GM18909 (cell line): ENCODE data around the gene DYRK4.
"Not testable (repeated sequence)": the region's sequence is repeated elsewhere in the genome, so short reads cannot be mapped to it uniquely, and the experiment has no call there.

Experiments used
- ATAC-seq: cut with Tn5 transposase; IDR thresholded peaks from one replicate; pipeline ENCODE4 v1.9.1; 2021; ENCODE audit warnings: mild to moderate bottlenecking; ENCODE audit not compliant: unreplicated experiment, poor library complexity

DYRK4 gene, protein sequence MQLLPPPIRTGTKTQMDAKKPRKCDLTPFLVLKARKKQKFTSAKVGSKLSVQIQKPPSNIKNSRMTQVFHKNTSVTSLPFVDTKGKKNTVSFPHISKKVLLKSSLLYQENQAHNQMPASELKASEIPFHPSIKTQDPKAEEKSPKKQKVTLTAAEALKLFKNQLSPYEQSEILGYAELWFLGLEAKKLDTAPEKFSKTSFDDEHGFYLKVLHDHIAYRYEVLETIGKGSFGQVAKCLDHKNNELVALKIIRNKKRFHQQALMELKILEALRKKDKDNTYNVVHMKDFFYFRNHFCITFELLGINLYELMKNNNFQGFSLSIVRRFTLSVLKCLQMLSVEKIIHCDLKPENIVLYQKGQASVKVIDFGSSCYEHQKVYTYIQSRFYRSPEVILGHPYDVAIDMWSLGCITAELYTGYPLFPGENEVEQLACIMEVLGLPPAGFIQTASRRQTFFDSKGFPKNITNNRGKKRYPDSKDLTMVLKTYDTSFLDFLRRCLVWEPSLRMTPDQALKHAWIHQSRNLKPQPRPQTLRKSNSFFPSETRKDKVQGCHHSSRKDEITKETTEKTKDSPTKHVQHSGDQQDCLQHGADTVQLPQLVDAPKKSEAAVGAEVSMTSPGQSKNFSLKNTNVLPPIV

DNA sequence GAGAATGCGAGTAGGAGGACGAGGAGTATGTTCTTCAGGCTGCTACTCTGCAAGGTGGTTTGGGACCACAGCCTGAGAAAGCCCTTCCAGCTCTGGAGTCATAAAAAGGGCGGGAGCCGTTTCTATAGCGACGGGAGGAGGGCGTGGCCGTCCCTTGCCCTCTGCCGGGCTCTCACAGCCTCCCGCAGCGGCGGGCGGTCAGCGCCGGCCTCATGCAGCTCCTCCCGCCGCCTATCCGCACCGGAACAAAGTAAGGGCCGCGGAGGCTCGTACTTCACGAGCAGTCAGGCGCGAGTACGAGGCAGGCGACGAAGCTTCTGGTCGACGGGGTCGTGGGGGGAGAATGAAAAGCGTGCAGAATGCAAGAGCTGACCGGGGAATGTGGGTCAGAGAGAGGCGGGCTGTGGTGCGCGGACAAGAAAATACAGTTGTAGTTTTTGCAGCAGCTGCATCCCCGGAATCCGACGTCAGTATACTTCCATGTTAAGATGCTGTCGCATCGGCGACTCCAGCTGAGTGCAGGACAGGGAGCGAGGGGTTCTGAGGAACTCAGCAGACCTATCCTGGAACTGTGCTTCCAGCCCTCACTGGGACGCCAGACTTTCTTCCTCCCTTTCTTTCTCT, at the start of gene DYRK4:
TSS of gene DYRK4 (plus strand) at position 175 of the 624 bp plus-strand sequence. CDS start at position 213, 38 bp downstream.
- no peak for ATAC-seq

DNA sequence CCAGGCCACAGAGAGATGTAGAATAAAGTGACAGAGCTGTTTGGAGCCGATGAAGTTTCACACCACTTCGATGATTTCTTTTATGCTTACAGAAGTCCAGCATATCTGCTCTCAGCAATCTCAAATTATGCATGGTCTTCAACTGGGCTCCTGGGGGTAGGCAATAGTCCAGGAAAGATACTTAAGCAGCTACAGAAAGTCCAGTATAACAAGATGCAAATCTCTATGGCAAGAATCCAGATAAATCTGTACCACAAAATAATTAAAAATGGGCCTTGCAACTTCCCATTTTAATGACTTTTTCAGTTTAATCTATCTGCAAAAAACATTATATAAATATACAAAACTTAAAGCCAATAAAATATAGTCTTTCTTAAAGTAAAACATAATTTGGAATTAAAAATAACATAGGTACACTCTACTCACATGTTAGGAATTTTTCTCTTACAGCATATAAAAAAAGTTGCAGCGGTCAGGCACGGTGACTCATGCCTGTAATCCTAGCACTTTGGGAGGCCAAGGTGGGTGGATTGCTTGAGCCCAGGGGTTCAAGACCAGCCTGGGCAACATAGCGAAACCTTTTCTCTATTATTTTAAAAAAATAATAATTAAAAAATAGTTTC, 43.8 kb upstream of the DYRK4 start:
- ATAC-seq = no peak

DNA sequence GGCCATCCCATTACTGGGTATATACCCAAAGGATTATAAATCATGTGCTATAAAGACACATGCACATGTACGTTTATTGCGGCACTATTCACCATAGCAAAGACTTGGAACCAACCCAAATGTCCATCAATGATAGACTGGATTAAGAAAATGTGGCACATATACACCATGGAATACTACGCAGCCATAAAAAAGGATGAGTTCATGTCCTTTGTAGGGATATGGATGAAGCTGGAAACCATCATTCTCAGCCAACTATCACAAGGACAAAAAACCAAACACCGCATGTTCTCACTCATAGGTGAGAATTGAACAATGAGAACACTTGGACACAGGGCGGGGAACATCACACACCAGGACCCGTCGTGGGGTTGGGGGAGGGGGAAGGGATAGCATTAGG, 38.6 kb upstream of the DYRK4 start:
- ATAC-seq = not testable (repeated sequence)

DNA sequence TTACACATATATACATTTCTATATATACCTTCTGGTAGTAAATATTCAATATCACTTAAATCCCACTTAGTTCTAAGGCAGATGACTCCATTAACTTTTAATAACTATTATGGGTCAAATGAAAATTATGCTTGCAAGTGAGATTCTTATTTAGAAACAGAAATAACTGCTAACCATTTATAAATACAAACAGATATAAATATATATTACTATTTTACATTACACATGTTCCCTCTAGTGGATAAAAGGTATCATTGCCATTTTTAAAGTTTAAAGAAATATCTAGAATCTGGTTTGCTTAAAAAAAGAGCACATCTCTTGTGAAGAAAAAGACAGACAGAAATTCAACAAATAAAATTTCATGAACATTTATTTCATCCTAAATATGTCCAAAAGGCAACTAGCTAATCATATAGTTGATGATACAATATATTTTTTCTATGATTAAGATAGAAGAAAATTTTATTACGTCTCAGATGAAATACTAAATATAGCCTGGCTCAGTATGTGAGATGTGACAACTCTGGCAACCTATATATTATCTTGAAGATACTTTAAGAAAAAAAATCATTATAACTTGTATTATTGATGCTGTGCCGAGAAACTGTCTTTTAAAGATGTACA, 35.0 kb upstream of the DYRK4 start:
- ATAC-seq = no peak

DNA sequence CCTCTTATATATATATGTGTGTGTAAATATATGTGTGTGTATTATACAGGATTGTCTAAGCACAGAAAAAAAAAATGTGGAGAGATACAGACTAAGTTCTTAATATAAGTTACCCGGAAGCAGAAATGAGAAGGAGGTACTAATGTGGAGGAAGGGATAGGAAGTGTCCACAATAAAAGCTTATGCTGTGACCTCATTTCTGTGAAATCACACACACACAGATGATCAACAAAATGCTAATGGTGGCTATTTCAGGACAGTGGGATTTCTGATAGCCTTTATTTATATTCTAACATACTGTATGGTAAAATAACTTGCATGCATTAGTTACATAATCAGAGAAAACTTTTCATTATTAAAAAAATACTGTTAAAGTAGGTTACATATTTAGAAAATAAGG, 31.8 kb upstream of the DYRK4 start:
- ATAC-seq = no peak

DNA sequence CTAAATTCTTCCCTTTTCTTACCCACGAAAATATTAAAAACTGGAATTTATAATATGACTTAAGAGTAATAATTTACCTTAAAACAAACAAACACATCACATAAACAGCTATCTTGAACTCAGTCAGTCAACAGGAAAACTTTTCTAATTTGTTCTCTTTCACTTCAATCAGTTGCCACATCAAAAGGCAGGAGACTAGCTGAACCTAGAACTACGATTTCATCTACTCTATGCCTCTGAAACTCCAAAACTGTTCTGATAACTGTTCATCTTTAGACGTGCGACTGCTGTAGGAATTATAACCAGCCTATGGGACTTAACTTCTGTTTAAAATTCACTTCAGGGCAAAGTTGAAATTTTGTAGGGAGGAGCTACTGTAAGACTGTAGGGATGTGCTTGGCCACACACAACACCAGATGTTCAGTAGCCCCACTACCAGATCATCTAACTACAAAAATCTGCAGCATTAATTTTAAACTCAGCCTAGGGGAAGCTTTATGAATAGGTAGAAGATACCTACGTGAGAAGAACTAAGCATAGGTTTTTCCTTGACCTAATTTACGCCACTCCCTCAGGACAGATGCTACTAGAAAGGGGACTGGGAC, 30.9 kb upstream of the DYRK4 start:
- no peak for ATAC-seq

DNA sequence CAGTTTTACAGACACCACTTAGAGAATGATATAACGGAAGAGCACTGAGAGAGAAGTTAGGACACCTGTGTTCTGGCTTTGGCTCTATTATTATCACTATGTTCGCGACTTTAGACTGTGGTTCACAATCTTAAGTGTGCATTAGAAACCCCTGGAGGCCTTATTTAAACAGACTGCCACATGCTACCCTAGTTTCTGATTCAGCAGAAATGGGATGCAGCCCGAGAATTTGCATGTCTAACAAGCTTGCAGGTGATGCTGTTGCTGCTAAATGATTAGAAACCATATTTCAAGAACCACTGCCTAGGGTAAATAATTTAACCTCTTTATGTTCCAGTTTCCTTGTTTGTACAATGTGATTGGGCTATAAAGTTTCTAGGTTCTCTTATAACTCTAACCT, 26.9 kb upstream of the DYRK4 start:
- no peak for ATAC-seq

DNA sequence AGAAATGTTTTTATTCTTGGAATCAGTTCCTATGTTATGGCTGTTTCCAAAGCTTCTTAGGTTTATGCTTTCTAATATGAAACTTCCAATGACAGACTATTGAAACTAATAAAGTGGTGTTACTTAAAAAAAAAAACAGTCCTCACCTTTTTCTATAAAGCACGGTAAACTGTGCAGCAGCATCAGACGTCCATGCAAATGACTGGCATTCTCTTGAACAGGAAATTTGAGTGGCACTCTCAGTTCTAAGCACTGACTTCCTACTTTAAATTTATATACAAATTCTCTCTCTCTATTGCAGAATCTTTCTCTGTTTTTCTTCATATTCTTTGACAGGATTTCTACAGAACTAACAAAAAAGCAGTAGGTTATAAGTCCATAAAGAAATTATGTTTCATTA, 26.1 kb upstream of the DYRK4 start:
- no peak for ATAC-seq

DNA sequence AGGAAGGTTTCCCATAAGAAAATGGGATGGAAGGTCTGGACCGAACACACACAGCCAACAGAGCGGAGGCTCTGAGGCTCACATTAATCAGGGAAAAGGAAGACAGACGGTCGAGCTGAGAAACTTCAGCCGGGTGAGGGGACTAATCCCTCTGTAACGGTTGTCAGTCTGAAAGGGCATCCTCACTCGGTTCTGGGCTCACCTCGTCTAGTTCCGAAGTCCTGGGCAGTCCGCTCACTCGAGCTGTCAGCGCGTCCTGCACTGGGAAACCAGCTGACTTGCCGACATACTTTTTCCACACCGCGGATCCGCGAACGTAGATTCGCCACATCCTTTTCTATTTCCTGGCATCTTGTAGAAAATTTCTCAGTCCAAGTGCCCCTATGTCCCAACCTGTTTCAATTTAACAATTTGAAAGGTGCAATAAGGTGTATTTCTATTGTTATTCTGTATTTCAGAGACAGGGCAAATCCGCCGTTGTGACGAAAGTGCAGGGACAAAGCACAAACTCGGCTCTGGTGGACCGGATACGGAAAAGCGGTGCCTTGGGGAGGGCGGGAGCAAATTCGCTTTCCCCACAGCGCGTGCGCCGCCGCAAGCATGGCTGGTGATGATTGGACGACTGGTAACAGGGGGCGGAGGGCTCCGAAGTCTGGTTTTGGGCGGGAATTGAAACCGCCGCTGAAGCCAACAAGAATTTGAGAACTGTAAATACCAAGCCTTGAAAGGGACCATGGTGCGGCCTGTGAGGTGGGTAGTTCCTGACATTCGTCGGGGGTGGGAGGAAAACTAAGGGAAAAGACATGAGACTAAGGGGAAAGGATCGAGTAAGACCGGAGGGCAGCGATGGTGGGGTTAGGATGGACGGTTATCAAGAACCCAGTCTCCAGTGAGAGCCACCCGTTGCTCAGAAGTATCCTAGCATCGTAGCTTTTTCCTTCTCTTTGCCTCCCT, 23.5 kb upstream of the DYRK4 start, which contains the start of gene RAD51AP1:
TSS of gene RAD51AP1 (plus strand) at position 684 of the 954 bp plus-strand sequence. CDS start at position 734, 50 bp downstream.
- ATAC-seq = peak; percentile 89

DNA sequence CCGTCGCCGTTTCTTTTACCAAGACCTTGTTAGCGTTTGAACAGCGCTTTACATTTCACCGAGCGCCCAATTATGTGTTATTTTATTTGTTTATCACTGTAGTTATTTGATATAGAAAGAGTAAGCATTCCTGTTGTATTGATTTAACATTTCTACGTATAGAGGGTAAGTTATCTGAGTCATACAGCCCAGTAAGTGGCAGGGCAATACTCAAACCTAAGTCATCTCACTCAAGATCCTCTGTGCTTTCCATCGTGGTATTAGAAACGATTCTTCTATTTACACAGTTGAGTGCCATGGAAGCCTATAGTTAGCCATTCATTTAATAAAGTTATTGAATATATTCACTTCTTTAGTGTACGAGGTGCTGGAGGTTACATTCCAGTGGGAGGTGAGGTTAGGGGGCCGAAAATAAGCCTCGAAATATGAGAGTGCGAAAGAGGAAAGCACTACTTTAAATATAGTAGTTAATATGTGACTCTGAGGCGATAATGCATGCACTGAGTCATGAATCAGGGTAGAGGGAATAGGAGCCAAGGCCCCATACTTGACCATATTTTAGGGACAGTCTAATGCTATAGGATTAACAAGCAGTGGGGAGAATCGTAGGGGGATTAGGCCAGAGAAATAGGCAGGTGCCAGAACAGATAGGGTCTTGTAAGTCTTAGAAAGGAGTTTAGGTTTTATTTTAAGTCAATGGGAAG, 22.7 kb upstream of the DYRK4 start:
- no peak for ATAC-seq

DNA sequence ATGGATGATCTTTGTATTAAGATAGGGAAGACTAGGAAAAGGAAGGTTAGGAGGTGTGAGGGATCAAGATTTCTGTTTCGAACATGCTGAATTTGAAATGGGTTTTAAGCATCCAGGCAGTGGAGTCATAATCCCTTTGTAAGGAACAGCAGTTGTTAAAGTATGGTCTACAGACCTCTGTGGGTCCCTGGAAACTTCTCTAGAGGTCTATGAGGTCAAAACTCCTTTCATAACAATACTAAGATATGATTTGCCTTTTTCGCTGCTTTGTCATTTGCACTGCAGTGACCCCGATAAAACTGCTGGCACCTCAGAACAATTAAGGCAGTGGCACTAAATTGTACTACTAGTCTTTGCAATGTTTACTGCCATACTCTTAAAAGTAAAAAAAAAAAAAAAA, 21.8 kb upstream of the DYRK4 start:
- no peak for ATAC-seq

DNA sequence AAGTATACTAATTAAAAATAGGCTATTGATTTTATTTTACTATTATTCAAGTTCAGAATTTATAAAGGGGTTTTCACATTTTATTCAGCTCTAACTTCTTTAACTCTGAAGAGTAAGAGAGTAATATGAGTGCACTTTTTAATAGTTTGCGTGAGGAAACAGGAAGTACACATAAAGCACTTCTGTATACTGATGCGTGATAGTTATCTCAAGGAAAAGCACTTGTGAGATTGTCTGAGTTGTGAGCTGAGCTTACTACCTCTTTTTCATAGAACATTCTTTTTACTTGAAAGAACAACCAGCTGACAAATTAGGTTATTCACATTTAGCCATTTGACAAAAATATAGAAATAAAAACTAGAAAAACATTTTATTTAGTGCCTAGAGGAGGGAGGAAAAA, 21.4 kb upstream of the DYRK4 start:
- no peak for ATAC-seq

DNA sequence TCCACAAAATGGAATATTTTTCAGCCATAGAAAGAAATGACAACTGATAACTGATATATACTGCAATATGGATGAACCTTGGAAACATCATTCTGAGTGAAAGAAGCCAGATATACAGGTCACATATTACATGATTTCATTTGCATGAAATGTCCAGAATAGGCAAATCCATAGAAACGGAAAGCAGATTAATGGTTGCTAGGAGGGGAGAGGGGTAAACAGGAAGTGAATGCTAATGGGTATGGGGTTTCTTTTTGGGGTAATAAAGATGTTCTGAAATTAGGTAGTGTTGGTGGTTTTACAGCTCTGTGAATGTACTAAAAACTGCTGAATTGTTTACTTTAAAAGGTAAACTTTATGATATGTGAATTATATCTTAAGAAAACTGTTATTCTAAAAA, 16.8 kb upstream of the DYRK4 start:
- ATAC-seq = no peak

DNA sequence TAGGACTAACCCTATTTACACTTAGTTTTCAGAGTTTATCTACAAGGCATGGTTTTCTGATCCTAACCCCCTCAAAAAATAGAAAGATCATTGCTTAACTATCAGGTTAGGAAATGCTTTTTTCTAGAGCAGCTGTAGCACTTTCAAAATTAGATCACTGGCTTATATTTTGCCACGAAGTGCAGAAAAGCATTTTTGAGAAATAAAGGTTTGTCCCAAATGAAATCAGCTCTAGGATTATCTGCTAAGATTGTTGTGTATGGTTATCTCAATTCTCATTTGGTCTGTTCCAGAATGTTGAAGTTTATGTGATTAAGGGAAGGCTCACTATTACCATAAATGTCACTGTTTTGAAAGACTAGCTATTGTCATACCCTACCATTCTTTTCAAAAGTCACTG, 9.8 kb upstream of the DYRK4 start:
- ATAC-seq = no peak

DNA sequence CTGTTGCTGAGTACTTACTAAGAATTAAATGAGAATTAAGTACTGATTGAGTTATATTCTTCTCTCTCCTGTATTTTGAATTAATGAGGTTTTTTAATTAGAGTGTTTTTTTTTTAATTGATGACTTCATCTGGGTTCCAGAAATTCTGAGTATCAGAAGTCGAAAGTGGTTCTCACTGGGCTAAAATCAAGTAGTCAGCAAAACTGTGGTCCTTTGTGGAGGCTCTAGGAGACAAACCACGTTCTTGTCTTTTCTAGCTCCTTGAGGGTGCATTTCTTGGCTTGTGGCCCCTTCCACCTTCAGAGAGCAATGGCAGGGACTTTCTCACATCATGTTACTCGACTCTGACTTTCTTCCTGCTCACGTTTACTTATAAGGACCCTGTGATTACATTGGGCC, 8.1 kb upstream of the DYRK4 start:
- ATAC-seq = no peak

DNA sequence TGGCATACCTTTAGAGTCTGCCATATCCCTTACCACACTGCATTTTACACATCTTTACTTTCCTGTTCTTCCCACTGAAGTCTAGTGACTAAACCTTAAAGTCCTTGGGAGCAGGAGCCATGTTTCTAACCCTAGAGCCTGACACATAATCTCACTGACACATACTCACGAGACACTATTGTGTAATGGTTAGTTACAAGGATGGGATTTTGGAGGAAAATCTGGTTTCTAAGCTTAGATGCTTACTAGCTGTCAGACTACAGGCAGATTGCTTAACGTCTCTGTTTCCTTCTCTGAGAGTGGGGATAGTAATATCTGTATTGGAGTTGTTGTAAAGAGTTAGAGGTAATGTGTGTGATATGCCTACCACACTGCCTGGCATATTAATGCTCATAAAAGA, 6.2 kb upstream of the DYRK4 start:
- ATAC-seq = no peak

DNA sequence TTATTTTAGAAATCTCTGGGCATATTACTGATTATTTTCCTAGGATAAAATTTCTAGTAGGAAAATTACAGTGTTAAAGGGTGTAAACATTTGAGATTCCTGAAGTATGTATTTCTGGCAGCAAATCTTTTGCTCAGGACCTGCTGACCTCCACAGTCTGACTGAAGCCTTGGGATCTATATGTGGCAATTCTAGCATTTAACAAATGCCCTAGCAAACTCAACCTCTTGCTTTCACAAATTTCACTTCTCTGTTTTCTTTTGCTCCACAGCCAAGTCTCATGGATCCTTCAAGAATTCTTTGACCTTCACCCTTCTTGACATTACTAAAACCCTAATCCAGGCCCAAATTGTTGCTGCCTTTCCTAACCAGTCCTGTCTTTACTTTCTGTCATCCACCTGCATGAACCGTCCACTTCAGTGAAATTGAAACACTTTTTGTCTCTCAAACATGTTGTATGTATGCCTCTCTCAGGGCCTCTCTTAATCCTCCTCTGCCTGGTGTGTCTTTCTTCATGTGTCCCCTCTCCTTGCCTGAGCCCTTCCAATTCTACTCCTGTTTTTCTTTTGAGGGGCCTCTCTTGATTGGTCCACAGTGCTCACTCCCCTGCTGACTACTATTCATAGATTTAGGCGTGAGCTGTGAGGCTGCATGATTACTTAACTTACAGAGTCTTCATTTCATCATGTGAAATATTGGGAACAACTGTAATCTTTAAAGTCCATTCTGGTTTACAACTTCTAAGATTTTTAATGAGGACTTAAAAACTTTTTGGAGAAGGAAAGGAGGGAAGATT, 5.1 kb upstream of the DYRK4 start:
- no peak for ATAC-seq

DNA sequence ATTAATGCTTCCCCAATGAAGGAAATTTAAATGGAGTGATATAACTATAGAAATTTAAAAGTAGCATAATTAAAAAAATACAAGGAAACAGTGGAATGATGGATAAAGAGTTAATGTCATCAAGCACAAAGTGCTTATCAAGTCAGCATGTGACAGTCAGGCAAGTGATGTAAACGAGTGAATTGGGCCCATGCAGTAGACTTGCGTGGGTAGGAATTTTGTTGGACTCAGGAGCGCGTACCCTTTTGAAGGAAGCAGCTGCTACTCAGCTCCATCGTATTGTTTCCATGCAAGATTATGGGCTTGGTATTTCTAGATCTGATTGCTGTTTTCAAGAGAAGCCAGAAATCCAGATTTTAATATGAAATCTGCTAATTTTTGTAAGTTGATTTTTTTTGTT, 4.4 kb upstream of the DYRK4 start:
- ATAC-seq = no peak
